NB4 (cell line): ENCODE data around the gene CHMP2B.
"Not testable (repeated sequence)": the region's sequence is repeated elsewhere in the genome, so short reads cannot be mapped to it uniquely, and the experiment has no call there.

Experiments
- DNase-seq: peaks from one replicate; pipeline ENCODE4 v3.0.0; 2010; ENCODE audit warnings: low read depth
- H3K4me3 ChIP-seq: one replicate; pipeline ENCODE4 v1.5.1; 2011; ENCODE audit warnings: mild to moderate bottlenecking, low read depth, low read length, moderate library complexity
- CTCF ChIP-seq: IDR thresholded peaks from one replicate; pipeline ENCODE4 v1.5.1; 2012; ENCODE audit warnings: low read depth, low read length
- MAX ChIP-seq: IDR thresholded peaks from 2 replicates; pipeline ENCODE4 v1.6.1; 2011; ENCODE audit warnings: low read depth, low read length
- MYC ChIP-seq: IDR thresholded peaks from 2 replicates; pipeline ENCODE4 v1.6.1; 2011; ENCODE audit warnings: low read depth, low read length
- POLR2A ChIP-seq: IDR thresholded peaks from 2 replicates; pipeline ENCODE4 v1.6.1; 2011; ENCODE audit warnings: mild to moderate bottlenecking; ENCODE audit not compliant: insufficient read length; ENCODE audit errors: extremely low read depth

The CHMP2B gene

GRCh38 chr3:87229113-87229512, 2.0 kb downstream of the CHMP2B start:
- no peak overlapping the region for H3K4me3 ChIP-seq
- DNase-seq: no peak
- no peak for TF ChIP-seq MYC
- TF ChIP-seq MAX: no peak
- TF ChIP-seq POLR2A: no peak

- no peak for TF ChIP-seq CTCF
- no peak for TF ChIP-seq MAX
- TF ChIP-seq POLR2A: no peak
- no peak for TF ChIP-seq MYC
- no peak overlapping the region for H3K4me3 ChIP-seq
- DNase-seq: no peak
Observed at GRCh38 chr3:87233805-87234204, 6.7 kb downstream of the CHMP2B start.

GRCh38 chr3:87236093-87236492, 9.0 kb downstream of the CHMP2B start:
- DNase-seq: no peak
- H3K4me3 ChIP-seq: no peak overlapping the region
- TF ChIP-seq CTCF (no peak), MYC (no peak), MAX (no peak), POLR2A (no peak)

GRCh38 chr3:87246662-87247429, 19.7 kb downstream of the CHMP2B start:
- no peak overlapping the region for H3K4me3 ChIP-seq
- DNase-seq: no peak
- no peak for TF ChIP-seq MAX
- no peak for TF ChIP-seq POLR2A
- TF ChIP-seq MYC: no peak
- no peak for TF ChIP-seq CTCF

GRCh38 chr3:87247430-87247773, 20.3 kb downstream of the CHMP2B start:
- DNase-seq: no peak
- H3K4me3 ChIP-seq: no peak overlapping the region
- no peak for TF ChIP-seq MAX
- TF ChIP-seq CTCF: no peak
- no peak for TF ChIP-seq MYC
- no peak for TF ChIP-seq POLR2A

GRCh38 chr3:87248231-87248630, 21.1 kb downstream of the CHMP2B start:
- not testable (repeated sequence) for DNase-seq, H3K4me3 ChIP-seq

GRCh38 chr3:87248831-87249230, 21.7 kb downstream of the CHMP2B start:
- H3K4me3 ChIP-seq: no peak overlapping the region
- no peak for DNase-seq
- TF ChIP-seq CTCF (no peak), POLR2A (no peak), MYC (no peak), MAX (no peak)
